ENCODE results near the gene PLA2G2C. TPM values are rescaled to one million over a fixed set of nuclear protein-coding genes. Genes with fewer than 3 reads are reported as not detected.

PLA2G2C gene
- total RNA-seq, 2 experiments from 2014 or later = 0.29 to 0.59 TPM

DNA sequence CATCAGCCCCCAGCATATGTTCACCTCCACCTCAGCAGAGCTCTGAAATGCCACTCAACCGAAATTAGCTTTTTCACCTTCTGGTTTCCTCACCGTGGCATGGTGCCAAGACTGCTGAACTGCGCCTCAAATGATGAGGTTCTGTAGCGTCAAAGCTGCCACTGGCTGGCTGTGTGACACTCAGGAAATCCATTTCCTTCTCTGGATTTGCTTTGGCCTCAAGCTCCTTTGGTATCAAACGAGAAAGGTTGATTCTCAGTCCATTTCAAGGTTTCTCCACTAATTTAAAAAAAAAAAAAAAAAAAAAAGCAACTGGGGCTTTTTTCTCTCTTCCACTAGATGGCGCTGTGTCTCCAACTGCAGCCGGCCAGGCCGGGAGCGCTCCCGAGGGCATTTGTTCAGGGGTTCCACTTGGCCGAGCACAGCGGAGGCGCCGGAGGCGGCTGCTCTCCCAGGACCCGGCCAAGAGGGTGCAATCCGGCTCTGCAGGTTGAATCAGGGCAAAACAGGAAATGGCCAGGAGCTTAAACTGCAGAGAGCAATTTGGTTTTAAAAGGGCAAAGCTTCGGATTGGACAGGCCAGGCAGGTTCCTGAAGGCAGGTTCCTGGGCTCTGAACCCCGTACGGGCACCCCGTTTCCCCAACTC is 26.5 kb upstream of the PLA2G2C start:
- ChIA-PET CTCF (interaction anchor here (0.6 to 6.4 kb wide), 51 partner anchors 9 to 591 kb away, joined by 3 to 68 read pairs (median 4); partner anchors contain the start of gene OTUD3), POLR2A (interaction anchor here (0.7 to 1.5 kb wide), 2 partner anchors 34 to 50 kb away, joined by 3 read pairs; no protein-coding TSS in a partner anchor)
- Mint-ChIP-seq H3K36me3 (ENCODE audit: low read depth) (no peaks in the 10 kb centered on the region), H3K27me3 (peaks cover 39% of the 10 kb centered on the region), H3K4me3 (no peak overlapping the region), H3K4me1 (ENCODE audit: low read depth) (peaks cover 19% of the 10 kb centered on the region), H3K27ac (no peak overlapping the region), H3K9me3 (no peaks in the 10 kb centered on the region)
- DNase-seq (peak; percentile 76), ATAC-seq (peak; percentile 57)
- intact Hi-C loops (cut with micrococcal nuclease) = loop anchor here (2.0 kb wide), 1 partner anchor 280 kb away; no protein-coding TSS in a partner anchor
- TF ChIP-seq, protein P1, sequence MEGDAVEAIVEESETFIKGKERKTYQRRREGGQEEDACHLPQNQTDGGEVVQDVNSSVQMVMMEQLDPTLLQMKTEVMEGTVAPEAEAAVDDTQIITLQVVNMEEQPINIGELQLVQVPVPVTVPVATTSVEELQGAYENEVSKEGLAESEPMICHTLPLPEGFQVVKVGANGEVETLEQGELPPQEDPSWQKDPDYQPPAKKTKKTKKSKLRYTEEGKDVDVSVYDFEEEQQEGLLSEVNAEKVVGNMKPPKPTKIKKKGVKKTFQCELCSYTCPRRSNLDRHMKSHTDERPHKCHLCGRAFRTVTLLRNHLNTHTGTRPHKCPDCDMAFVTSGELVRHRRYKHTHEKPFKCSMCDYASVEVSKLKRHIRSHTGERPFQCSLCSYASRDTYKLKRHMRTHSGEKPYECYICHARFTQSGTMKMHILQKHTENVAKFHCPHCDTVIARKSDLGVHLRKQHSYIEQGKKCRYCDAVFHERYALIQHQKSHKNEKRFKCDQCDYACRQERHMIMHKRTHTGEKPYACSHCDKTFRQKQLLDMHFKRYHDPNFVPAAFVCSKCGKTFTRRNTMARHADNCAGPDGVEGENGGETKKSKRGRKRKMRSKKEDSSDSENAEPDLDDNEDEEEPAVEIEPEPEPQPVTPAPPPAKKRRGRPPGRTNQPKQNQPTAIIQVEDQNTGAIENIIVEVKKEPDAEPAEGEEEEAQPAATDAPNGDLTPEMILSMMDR (IDR thresholded peaks at IDR 0.05) = peak; percentile 88

DNA sequence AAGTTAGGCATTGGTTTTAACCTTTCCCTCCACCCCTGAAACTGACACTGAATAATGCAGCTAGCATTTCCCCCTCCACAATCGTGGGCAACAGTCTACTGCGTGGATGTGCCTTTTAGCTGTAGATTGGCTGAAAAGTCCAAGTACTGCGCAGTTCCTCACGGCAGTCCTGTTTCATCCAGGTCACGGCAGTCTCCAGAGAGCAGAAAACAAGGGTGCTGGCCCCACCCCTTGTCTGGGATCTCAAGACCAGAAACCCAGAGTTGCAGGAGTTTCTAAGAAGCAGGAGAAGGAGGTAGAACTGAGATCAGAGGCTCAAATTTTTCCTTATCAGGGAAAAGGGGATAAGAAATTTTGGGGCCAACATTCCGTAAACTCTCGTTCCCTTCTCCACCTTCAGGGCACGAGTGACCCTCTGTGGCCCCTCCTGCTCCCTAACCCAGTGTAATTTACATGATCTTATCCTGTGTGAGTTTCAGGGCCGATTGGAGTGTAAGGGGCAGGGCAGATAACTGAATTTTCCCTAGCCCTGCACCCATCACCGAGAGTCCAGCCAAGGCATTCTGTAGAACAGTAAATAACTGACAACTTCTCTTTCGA is 25.9 kb upstream of the PLA2G2C start:
- intact Hi-C loops (cut with micrococcal nuclease) = loop anchor here (2.0 kb wide), 1 partner anchor 281 kb away; no protein-coding TSS in a partner anchor
- Mint-ChIP-seq H3K4me1 (ENCODE audit: low read depth) (peaks cover 19% of the 10 kb centered on the region), H3K27ac (no peak overlapping the region), H3K9me3 (no peaks in the 10 kb centered on the region), H3K36me3 (ENCODE audit: low read depth) (no peaks in the 10 kb centered on the region), H3K27me3 (peaks cover 36% of the 10 kb centered on the region), H3K4me3 (no peak overlapping the region)
- DNase-seq (no peak), ATAC-seq (no peak)
- CTCF ChIA-PET = interaction anchor here (0.6 to 6.4 kb wide), 32 partner anchors 9 to 592 kb away, joined by 3 to 68 read pairs (median 4); no protein-coding TSS in a partner anchor
- TF ChIP-seq, protein P1 (IDR thresholded peaks at IDR 0.05) = no peak
- POLR2A ChIA-PET = interaction anchor here (0.7 to 1.5 kb wide), 2 partner anchors 35 to 51 kb away, joined by 3 read pairs; no protein-coding TSS in a partner anchor

- H3K9me3 Mint-ChIP-seq = no peaks in the 10 kb centered on the region
- no peak overlapping the region for H3K4me3 Mint-ChIP-seq
- H3K36me3 Mint-ChIP-seq (ENCODE audit: low read depth) = no peaks in the 10 kb centered on the region
- peaks cover 35% of the 10 kb centered on the region for H3K27me3 Mint-ChIP-seq
- intact Hi-C loops (cut with micrococcal nuclease) = no loop called here
- TF ChIP-seq, protein P1 (IDR thresholded peaks at IDR 0.05) = no peak
- ChIA-PET POLR2A (no interaction called here), CTCF (interaction anchor here (0.9 to 6.4 kb wide), 6 partner anchors 16 to 281 kb away, joined by 3 to 68 read pairs (median 8); no protein-coding TSS in a partner anchor)
- no peak overlapping the region for H3K27ac Mint-ChIP-seq
- H3K4me1 Mint-ChIP-seq (ENCODE audit: low read depth) = peaks cover 19% of the 10 kb centered on the region
- DNase-seq = no peak
- ATAC-seq = peak; percentile 48
Measured at GRCh38 chr1:20211511-20211931, 25.2 kb upstream of the PLA2G2C start.

GRCh38 chr1:20210736-20211460 is 24.6 kb upstream of the PLA2G2C start:
- H3K27me3 Mint-ChIP-seq = peaks cover 31% of the 10 kb centered on the region
- POLR2A ChIA-PET = no interaction called here
- TF ChIP-seq, protein P1 (IDR thresholded peaks at IDR 0.05) = no peak
- no peak overlapping the region for H3K27ac Mint-ChIP-seq
- CTCF ChIA-PET = interaction anchor here (1.0 to 6.4 kb wide), 3 partner anchors 48 to 281 kb away, joined by 4 to 68 read pairs (median 10); no protein-coding TSS in a partner anchor
- no peaks in the 10 kb centered on the region for H3K36me3 Mint-ChIP-seq (ENCODE audit: low read depth)
- intact Hi-C loops (cut with micrococcal nuclease) = no loop called here
- H3K4me3 Mint-ChIP-seq = no peak overlapping the region
- DNase-seq = no peak
- H3K4me1 Mint-ChIP-seq (ENCODE audit: low read depth) = peaks cover 19% of the 10 kb centered on the region
- H3K9me3 Mint-ChIP-seq = no peaks in the 10 kb centered on the region
- ATAC-seq = peak; percentile 62
